ENCODE results near the gene FOXD4L1. TPM values are rescaled to one million over a fixed set of nuclear protein-coding genes. Genes with fewer than 3 reads are reported as not detected.
"Not testable (repeated sequence)": the region's sequence is repeated elsewhere in the genome, so short reads cannot be mapped to it uniquely, and the experiment has no call there.

FOXD4L1 gene
- total RNA-seq, 1 experiment from 2014 or later, result 1.0 TPM

- not testable (repeated sequence) for H3K9me3 ChIP-seq (replicated peaks); H3K36me3 ChIP-seq; DNase-seq; H3K27me3 ChIP-seq; H3K4me3 ChIP-seq; H3K27ac ChIP-seq
- peaks cover 12% of the 10 kb centered on the region for H3K4me1 ChIP-seq
These were observed 13.4 kb downstream of the FOXD4L1 start for GRCh38 chr2:113511859-113512258.

GRCh38 chr2:113515457-113515856, 17.0 kb downstream of the FOXD4L1 start:
- H3K27ac ChIP-seq, result peak overlapping the region; percentile 95
- not testable (repeated sequence) for H3K36me3 ChIP-seq

GRCh38 chr2:113515995-113516394, 17.5 kb downstream of the FOXD4L1 start:
- peak; percentile 53 to 75 for DNase-seq
- not testable (repeated sequence) for H3K4me3 ChIP-seq; H3K36me3 ChIP-seq; H3K27me3 ChIP-seq; H3K9me3 ChIP-seq (replicated peaks)
- Histone ChIP-seq H3K4me1 (peaks cover 12% of the 10 kb centered on the region), H3K27ac (peak overlapping the region; percentile 95)

More at GRCh38 chr2:113515457-113515856, 17.0 kb downstream of the FOXD4L1 start:
- H3K27me3 ChIP-seq; H3K4me3 ChIP-seq; H3K9me3 ChIP-seq (replicated peaks): not testable (repeated sequence)
- peaks cover 12% of the 10 kb centered on the region for H3K4me1 ChIP-seq
- peak; percentile 95 to 97 for DNase-seq

- not testable (repeated sequence) for H3K27me3 ChIP-seq; H3K27ac ChIP-seq; H3K4me3 ChIP-seq; H3K36me3 ChIP-seq; H3K9me3 ChIP-seq (replicated peaks); DNase-seq
- peaks cover 12% of the 10 kb centered on the region for H3K4me1 ChIP-seq
These were observed 18.6 kb downstream of the FOXD4L1 start for GRCh38 chr2:113517025-113517424.

- H3K9me3 ChIP-seq (replicated peaks); H3K4me3 ChIP-seq; H3K4me1 ChIP-seq; H3K27me3 ChIP-seq; H3K36me3 ChIP-seq: not testable (repeated sequence)
- peak overlapping the region; percentile 51 for H3K27ac ChIP-seq
- peak in 1 of 2 experiments; percentile 37 for DNase-seq
These were observed 22.4 kb downstream of the FOXD4L1 start for GRCh38 chr2:113520837-113521236.

- H3K27ac ChIP-seq, result peak overlapping the region; percentile 51
- H3K4me3 ChIP-seq; H3K27me3 ChIP-seq; H3K4me1 ChIP-seq; H3K36me3 ChIP-seq; H3K9me3 ChIP-seq (replicated peaks): not testable (repeated sequence)
- DNase-seq, result peak in 1 of 2 experiments; percentile 66
These were observed 23.0 kb downstream of the FOXD4L1 start for GRCh38 chr2:113521492-113521891.

- H3K4me3 ChIP-seq; H3K9me3 ChIP-seq (replicated peaks); DNase-seq; H3K36me3 ChIP-seq; H3K27me3 ChIP-seq; H3K4me1 ChIP-seq; H3K27ac ChIP-seq: not testable (repeated sequence)
These were observed 26.5 kb downstream of the FOXD4L1 start for GRCh38 chr2:113524986-113525385.

- H3K27ac ChIP-seq; DNase-seq; H3K4me1 ChIP-seq; H3K9me3 ChIP-seq (replicated peaks); H3K27me3 ChIP-seq; H3K36me3 ChIP-seq: not testable (repeated sequence)
- peak overlapping the region; percentile 32; the same call in 1 of the 2 replicates for H3K4me3 ChIP-seq
These were observed 29.0 kb downstream of the FOXD4L1 start for GRCh38 chr2:113527350-113528045.

- not testable (repeated sequence) for H3K4me1 ChIP-seq; H3K9me3 ChIP-seq (replicated peaks); H3K27me3 ChIP-seq; H3K27ac ChIP-seq; H3K4me3 ChIP-seq; H3K36me3 ChIP-seq
- peak in 1 of 2 experiments; percentile 18 for DNase-seq
These were observed 29.7 kb downstream of the FOXD4L1 start for GRCh38 chr2:113528126-113528525.

GRCh38 chr2:113528904-113529303, 30.4 kb downstream of the FOXD4L1 start:
- not testable (repeated sequence) for DNase-seq; H3K9me3 ChIP-seq (replicated peaks); H3K36me3 ChIP-seq; H3K27me3 ChIP-seq; H3K4me1 ChIP-seq; H3K4me3 ChIP-seq; H3K27ac ChIP-seq

GRCh38 chr2:113532991-113533390, 34.5 kb downstream of the FOXD4L1 start:
- not testable (repeated sequence) for H3K4me3 ChIP-seq; H3K36me3 ChIP-seq; DNase-seq; H3K27me3 ChIP-seq; H3K9me3 ChIP-seq (replicated peaks); H3K27ac ChIP-seq; H3K4me1 ChIP-seq

GRCh38 chr2:113536573-113536972, 38.1 kb downstream of the FOXD4L1 start:
- not testable (repeated sequence) for H3K27ac ChIP-seq; H3K27me3 ChIP-seq; H3K36me3 ChIP-seq; DNase-seq; H3K4me1 ChIP-seq; H3K4me3 ChIP-seq; H3K9me3 ChIP-seq (replicated peaks)

- H3K4me3 ChIP-seq, result peak overlapping the region; percentile 96
- not testable (repeated sequence) for H3K36me3 ChIP-seq; H3K4me1 ChIP-seq; H3K27ac ChIP-seq; H3K9me3 ChIP-seq (replicated peaks); H3K27me3 ChIP-seq
- peak in 1 of 2 experiments; percentile 3 for DNase-seq
These were observed 42.4 kb downstream of the FOXD4L1 start for GRCh38 chr2:113540834-113541203.

- H3K27ac ChIP-seq, result peak overlapping the region; percentile 89
- H3K4me1 ChIP-seq; H3K9me3 ChIP-seq (replicated peaks); H3K27me3 ChIP-seq; H3K36me3 ChIP-seq: not testable (repeated sequence)
- peak; percentile 75 to 79 for DNase-seq
- H3K4me3 ChIP-seq, result peak overlapping the region; percentile 96
These were observed 42.9 kb downstream of the FOXD4L1 start for GRCh38 chr2:113541204-113541975.

- H3K27me3 ChIP-seq; H3K4me1 ChIP-seq; H3K36me3 ChIP-seq; H3K9me3 ChIP-seq (replicated peaks): not testable (repeated sequence)
- peak; percentile 21 to 27 for DNase-seq
- peak overlapping the region; percentile 28; the same call in 1 of the 2 replicates for H3K27ac ChIP-seq
- H3K4me3 ChIP-seq, result peak overlapping the region; percentile 96
These were observed 43.6 kb downstream of the FOXD4L1 start for GRCh38 chr2:113541976-113542485.

Data from SJCRH30 (cell line).